ENCODE data around the gene WDR90.

Gene WDR90

DNA sequence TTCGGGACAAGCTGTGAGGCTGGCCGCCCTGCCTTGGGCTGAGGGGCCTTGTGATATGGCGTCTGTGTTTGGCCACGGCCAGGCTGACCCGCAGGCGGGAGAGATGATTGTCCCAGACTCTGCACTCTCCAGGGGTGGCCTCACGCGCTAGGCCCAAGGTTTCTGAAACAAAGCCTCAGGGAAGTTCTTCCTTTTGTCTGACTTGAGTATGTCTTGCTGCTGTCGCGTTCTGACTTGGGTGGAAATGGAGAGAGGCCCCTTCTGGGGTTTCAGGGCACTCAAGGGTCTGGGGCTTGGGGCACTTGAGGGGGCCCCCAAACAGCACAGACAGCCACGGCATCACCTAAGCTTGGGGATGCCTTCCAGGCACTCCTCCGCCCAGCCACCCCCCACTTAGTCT is 61.9 kb downstream of the WDR90 start:
- DNase-seq = no peak

DNA sequence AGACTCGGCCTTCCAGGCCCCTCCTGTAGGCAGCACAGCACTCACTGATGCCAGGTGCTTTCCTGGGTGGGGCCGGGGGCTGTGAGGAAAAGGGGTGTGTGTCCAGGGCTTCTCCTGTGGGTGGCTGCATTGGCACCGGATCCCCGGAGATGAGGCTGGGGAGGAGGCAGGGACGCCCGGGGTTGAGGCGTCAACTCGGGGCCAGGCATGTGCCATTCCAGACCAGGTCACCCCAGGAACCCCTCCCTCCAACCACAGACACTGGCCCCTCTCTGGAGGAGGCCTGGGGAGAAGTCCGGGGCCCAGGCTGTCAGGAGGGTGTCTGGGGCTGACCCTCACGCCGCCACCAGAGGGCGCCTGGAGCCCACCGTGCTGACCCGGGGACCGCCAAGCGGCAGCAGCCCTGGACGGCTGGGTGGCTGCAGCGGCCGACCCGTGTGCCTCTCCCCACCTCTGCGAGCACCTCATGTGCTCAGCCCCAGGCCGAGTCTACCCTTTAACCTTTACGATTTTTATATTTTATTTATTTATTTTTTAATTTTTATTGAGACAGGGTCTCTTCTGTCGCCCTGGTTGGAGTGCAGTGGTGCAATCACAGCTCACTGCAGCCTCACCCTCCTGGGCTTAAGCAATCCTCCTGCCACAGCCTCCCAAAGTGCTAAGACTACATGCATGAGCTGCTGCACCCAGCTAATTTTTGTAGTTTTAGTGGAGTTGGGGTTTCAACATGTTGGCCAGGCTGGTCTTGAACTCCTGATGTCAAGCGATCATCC is 62.6 kb downstream of the WDR90 start:
- DNase-seq = peak; percentile 79

DNA sequence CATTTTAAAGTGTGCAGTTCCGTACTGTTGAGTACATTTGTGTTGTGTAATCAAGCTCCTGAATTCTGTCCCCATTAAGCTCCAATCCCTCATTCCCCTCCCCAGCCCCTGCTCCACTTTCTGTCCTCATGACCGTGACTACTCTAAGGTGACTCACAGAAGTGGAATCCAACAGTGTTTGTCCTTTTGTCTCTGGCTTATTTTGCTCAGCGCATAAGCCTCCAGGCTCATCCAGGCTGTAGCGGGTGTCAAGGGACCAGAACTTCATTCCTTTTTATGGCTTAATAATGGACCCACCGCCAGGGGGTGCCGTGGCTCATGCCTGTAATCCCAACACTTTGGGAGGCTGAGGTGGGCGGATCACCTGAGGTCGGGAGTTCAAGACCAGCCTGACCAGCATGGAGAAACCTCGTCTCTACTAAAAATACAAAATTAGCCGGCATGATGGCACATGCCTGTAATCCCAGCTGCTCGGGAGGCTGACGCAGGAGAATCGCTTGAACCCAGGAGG is 63.6 kb downstream of the WDR90 start:
- DNase-seq = peak; percentile 58

DNA sequence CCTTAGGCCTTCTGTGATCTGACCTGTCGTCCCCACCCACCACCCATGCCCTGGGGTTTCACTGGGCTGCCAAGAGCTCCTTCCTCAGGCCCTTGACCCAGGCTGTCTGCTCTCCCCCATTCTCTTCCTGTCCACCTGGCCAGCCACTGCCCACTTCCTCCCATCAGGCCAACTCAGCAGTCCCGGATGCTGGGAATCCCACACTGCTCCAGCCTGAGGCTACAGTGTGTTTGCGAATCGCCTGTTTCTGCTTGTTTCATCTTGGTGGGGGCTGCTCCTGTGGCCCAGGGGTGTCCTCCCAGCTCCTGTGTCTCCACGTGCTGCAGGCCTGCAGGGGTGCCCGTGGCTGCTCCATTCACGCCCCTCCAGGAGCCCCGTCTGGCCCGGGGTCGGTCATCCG is 64.9 kb downstream of the WDR90 start:
- no peak for DNase-seq

DNA sequence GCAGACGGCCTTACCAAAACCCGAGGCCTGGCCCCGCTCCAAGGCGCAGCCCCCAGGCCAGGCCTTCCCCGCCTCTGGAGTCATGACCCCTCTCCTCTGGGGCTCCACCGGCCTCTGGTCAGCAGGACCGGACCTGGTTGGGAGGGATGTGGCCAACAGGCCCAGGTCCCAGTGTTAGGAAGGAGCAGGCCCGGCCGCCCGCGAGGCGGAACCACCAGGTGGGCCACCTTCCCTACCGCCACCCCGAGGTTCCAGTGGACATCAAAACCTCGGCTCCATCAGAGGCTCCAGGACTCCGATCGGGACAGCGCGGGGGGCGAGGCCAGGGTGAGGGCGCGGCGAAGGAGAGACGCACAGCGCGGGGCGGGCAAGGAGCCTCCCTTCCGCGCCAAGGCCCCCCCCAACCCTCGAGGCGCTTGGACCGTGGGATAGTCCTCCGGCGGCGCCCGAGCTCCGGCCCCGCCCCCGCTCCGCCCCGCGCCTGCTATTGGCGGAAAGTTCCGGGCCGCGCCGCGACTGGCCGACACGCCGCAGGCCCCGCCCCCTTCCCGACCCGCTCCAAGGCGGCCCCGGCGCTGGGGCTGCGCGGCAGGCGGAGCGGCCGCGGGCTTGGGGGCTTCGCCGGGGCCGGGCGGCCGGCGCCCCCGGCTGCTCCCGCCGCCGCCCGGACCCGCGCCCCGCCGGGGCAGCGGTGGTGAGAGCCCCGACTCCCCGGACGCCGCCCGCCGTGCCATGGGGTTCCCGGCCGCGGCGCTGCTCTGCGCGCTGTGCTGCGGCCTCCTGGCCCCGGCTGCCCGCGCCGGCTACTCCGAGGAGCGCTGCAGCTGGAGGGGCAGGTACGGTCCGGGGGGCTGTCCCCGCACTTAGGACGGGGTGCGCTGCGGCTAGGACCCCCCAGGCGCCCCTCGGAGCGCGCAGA is 65.7 kb downstream of the WDR90 start, which contains the start of gene METRN:
Gene METRN (plus strand): TSS at position 561 of the 919 bp plus-strand sequence. CDS start 172 bp downstream, at position 733.
- DNase-seq = peak; percentile 90

DNA sequence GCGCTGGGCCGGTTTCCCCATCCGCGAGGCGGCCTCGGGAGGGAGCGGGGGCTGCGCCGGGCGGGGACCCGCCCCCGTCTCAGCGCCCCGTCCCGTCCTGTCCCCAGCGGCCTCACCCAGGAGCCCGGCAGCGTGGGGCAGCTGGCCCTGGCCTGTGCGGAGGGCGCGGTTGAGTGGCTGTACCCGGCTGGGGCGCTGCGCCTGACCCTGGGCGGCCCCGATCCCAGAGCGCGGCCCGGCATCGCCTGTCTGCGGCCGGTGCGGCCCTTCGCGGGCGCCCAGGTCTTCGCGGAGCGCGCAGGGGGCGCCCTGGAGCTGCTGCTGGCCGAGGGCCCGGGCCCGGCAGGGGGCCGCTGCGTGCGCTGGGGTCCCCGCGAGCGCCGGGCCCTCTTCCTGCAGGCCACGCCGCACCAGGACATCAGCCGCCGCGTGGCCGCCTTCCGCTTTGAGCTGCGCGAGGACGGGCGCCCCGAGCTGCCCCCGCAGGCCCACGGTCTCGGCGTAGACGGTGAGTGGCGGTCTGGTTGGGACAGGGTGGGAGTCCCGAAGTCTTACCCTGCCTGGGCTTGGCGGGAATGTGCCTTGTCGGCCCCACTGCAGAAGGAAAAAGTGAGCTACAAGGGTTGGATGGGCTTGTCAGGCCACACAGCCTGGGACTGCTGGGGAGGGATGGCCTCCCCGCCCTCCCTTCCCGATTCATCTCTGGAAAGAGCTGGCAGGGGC is 66.5 kb downstream of the WDR90 start:
- DNase-seq = no peak

DNA sequence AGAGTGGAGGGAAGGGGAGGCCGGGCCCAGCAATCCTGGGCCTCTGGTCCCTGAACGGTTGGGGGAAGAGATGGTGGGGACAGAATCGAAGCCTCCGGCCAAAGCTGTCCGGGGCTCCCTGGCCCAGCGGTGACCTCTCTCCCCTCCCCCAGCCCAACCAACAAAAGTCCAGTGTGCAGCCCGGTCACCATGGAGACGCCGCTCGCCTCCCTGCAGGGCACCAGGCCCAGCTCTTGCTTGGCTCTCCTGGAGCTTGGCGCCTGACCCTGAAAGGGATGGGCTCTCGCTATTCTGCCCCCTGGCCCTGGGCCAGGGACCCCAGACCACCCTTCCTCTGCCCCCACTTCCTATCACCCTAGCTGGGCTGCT is 67.0 kb downstream of the WDR90 start:
- DNase-seq = no peak

DNA sequence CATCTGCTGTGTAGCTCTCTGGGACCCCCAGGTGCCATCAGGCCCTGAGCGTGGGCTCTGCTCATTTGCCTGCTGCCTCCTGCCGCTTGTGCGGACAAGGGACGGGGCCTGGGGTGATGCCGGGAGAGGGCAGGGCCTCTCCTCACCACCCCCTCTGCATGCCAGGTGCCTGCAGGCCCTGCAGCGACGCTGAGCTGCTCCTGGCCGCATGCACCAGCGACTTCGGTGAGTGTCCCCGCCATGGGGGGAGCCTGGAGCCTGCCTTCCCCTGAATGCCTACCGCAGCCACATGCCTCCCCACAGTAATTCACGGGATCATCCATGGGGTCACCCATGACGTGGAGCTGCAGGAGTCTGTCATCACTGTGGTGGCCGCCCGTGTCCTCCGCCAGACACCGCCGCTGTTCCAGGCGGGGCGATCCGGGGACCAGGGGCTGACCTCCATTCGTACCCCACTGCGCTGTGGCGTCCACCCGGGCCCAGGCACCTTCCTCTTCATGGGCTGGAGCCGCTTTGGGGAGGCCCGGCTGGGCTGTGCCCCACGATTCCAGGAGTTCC is 67.7 kb downstream of the WDR90 start:
- no peak for DNase-seq
